HG03575 (cell line): ENCODE measurements around the gene MSRB1.
"Not testable (repeated sequence)": the region's sequence is repeated elsewhere in the genome, so short reads cannot be mapped to it uniquely, and the experiment has no call there.

Source experiments
- ATAC-seq: cut with Tn5 transposase; IDR thresholded peaks from one replicate; pipeline ENCODE4 v1.9.1; 2021; ENCODE audit not compliant: unreplicated experiment, insufficient number of reproducible peaks, low FRiP score; ENCODE audit errors: extremely low read depth

Gene MSRB1

GRCh38 chr16:1923299-1924034, 19.5 kb downstream of the MSRB1 start:
- ATAC-seq = no peak

- no peak for ATAC-seq
Measured at GRCh38 chr16:1922357-1922756, 20.6 kb downstream of the MSRB1 start.

- ATAC-seq = no peak
Measured at GRCh38 chr16:1920727-1921171, 22.2 kb downstream of the MSRB1 start.

GRCh38 chr16:1920122-1920521, 22.9 kb downstream of the MSRB1 start:
- not testable (repeated sequence) for ATAC-seq

GRCh38 chr16:1919327-1919998, 23.5 kb downstream of the MSRB1 start:
- ATAC-seq = no peak

- no peak for ATAC-seq
Measured at GRCh38 chr16:1918351-1919326, 24.4 kb downstream of the MSRB1 start, which contains the start of gene HS3ST6. Gene HS3ST6, minus strand, starts transcription at chr16:1918415. Its CDS starts 92 bp downstream, at chr16:1918323.

GRCh38 chr16:1917665-1918350, 25.2 kb downstream of the MSRB1 start:
- no peak for ATAC-seq

GRCh38 chr16:1917056-1917664, 25.8 kb downstream of the MSRB1 start:
- ATAC-seq = no peak

GRCh38 chr16:1916640-1916990, 26.4 kb downstream of the MSRB1 start:
- no peak for ATAC-seq

- no peak for ATAC-seq
Measured at GRCh38 chr16:1915732-1916639, 27.0 kb downstream of the MSRB1 start.

- ATAC-seq = no peak
Measured at GRCh38 chr16:1914988-1915387, 28.0 kb downstream of the MSRB1 start.

GRCh38 chr16:1914084-1914608, 28.9 kb downstream of the MSRB1 start:
- no peak for ATAC-seq

- no peak for ATAC-seq
Measured at GRCh38 chr16:1913327-1914083, 29.5 kb downstream of the MSRB1 start.

GRCh38 chr16:1912215-1912543, 30.8 kb downstream of the MSRB1 start:
- ATAC-seq = no peak

GRCh38 chr16:1911467-1912214, 31.4 kb downstream of the MSRB1 start:
- ATAC-seq = no peak

- no peak for ATAC-seq
Measured at GRCh38 chr16:1909561-1910231, 33.3 kb downstream of the MSRB1 start.
